HG03460 (cell line): ENCODE results near the gene CENPV.
"Not testable (repeated sequence)": the region's sequence is repeated elsewhere in the genome, so short reads cannot be mapped to it uniquely, and the experiment has no call there.

Experiments used
- ATAC-seq: cut with Tn5 transposase; IDR thresholded peaks from one replicate; pipeline ENCODE4 v1.9.1; 2021; ENCODE audit not compliant: unreplicated experiment

CENPV gene

GRCh38 chr17:16314859-16315258 is 38.4 kb downstream of the CENPV start:
- ATAC-seq = no peak

GRCh38 chr17:16314189-16314588 is 39.1 kb downstream of the CENPV start:
- ATAC-seq = no peak

- no peak for ATAC-seq
These were observed 39.9 kb downstream of the CENPV start for GRCh38 chr17:16313139-16314090.

- not testable (repeated sequence) for ATAC-seq
These were observed 41.2 kb downstream of the CENPV start for GRCh38 chr17:16312061-16312460.

- no peak for ATAC-seq
These were observed 47.1 kb downstream of the CENPV start for GRCh38 chr17:16306211-16306610.

GRCh38 chr17:16304830-16305229 is 48.4 kb downstream of the CENPV start:
- ATAC-seq = no peak

- ATAC-seq = no peak
These were observed 50.4 kb downstream of the CENPV start for GRCh38 chr17:16302856-16303255.

- no peak for ATAC-seq
These were observed 51.1 kb downstream of the CENPV start for GRCh38 chr17:16301963-16302855.

GRCh38 chr17:16300554-16300953 is 52.7 kb downstream of the CENPV start:
- no peak for ATAC-seq

GRCh38 chr17:16298140-16298662 is 55.1 kb downstream of the CENPV start:
- no peak for ATAC-seq

- no peak for ATAC-seq
These were observed 55.7 kb downstream of the CENPV start for GRCh38 chr17:16297367-16298139.

GRCh38 chr17:16296072-16296471 is 57.2 kb downstream of the CENPV start:
- ATAC-seq = not testable (repeated sequence)

- ATAC-seq = no peak
These were observed 58.7 kb downstream of the CENPV start for GRCh38 chr17:16294560-16294959.

- ATAC-seq = no peak
These were observed 59.3 kb downstream of the CENPV start for GRCh38 chr17:16293931-16294330.
